Upper lobe of left lung (tissue), 4 donors: ENCODE results near the gene TPRG1.

ENCODE experiments used
- CTCF ChIP-seq, 6 experiments: fragments of 450-650 bp in 4 of 6; fragments of 200-600 bp in 2 of 6; sonication (generic) in 2 of 6; IDR thresholded peaks; one replicate each; pipeline ENCODE4 v1.5.1; 2016 to 2019; ENCODE audit warnings: antibody characterized with exemption in 6 of 6
- EP300 ChIP-seq, 4 donors: sonication (generic); formaldehyde crosslinking; IDR thresholded peaks; one replicate each; pipeline ENCODE4 v1.5.1; 2017; ENCODE audit warnings: antibody characterized with exemption in 4 of 4, control low read depth in 2 of 4
- POLR2AphosphoS5 ChIP-seq, 2 donors: sonication (generic); formaldehyde crosslinking; IDR thresholded peaks; one replicate each; pipeline ENCODE4 v1.5.1; 2017; ENCODE audit warnings: antibody characterized with exemption in 2 of 2

DNA sequence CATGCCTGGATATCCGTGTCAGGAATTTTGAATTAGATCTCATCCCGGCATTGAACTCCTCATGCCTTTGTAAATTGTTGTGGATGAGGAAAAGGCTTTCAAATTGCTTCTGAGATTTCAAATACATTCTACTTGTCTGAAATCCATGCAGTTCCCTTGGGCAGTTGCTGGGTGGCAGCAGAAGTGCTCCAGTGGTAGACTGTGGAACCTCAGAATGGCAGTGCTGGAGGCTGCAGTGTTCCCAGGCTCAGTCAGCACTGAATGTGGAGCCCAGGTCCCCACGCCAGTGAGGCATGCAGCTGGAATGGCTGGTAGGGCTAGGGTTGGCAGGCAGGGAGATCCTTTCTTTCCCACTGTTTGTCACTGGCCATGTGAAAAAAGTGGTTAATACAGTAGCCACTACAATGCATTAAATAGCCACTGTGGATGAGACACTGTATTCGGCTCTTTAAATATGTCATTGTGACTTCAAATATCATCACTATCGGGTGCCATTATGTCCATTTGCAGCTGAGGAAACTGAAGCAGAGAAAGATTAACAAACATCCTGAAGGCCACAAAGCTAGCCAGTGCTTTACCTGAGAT is 98.6 kb downstream of the TPRG1 start:
- TF ChIP-seq POLR2AphosphoS5 (IDR thresholded peaks at IDR 0.05) (no peak), CTCF (IDR thresholded peaks at IDR 0.05) (peak; percentile 14 to 70 (median 44)), EP300 (IDR thresholded peaks at IDR 0.05) (no peak)
